MCF 10A (cell line): ENCODE results near the gene FXYD2. TPM values are rescaled to one million over a fixed set of nuclear protein-coding genes. Genes with fewer than 3 reads are reported as not detected.

ENCODE experiments used
- BruUV-seq: library from RNA; stranded (reverse); fragments of 400-500 nt; replicated peaks from 2 replicates; lab custom pipeline; 2021; lab: Mats Ljungman, UMichigan
- CTCF ChIA-PET: fragments of 300-600 bp; sonication (Branson Sonifier 250); formaldehyde crosslinking; extraction: SDS; loops from one replicate; lab custom pipeline; 2021; ENCODE audit warnings: antibody characterized with exemption, inconsistent platforms; lab: Yijun Ruan, JAX
- POLR2A ChIA-PET: fragments of 300-600, 350-650 bp; sonication (Branson Sonifier 250); formaldehyde crosslinking; extraction: SDS; loops from one replicate; lab custom pipeline; 2020; ENCODE audit warnings: antibody characterized with exemption, inconsistent platforms; lab: Yijun Ruan, JAX
- DNase-seq: peaks from one replicate; pipeline ENCODE4 v3.0.0-alpha.2; 2018; ENCODE audit not compliant: unreplicated experiment
- H3K27ac Mint-ChIP-seq: one replicate; pipeline ENCODE4 v1.8.0; 2022; ENCODE audit warnings: mild to moderate bottlenecking, low read depth, mixed read lengths; ENCODE audit not compliant: unreplicated experiment
- H3K27me3 Mint-ChIP-seq: one replicate; pipeline ENCODE4 v1.8.0; 2022; ENCODE audit warnings: mixed read lengths; ENCODE audit not compliant: insufficient read depth, unreplicated experiment
- H3K36me3 Mint-ChIP-seq: one replicate; pipeline ENCODE4 v1.8.0; 2022; ENCODE audit warnings: mild to moderate bottlenecking, moderate library complexity, mixed read lengths; ENCODE audit not compliant: insufficient read depth, unreplicated experiment
- H3K4me1 Mint-ChIP-seq: one replicate; pipeline ENCODE4 v1.8.0; 2022; ENCODE audit warnings: mixed read lengths; ENCODE audit not compliant: insufficient read depth, unreplicated experiment
- H3K4me3 Mint-ChIP-seq: one replicate; pipeline ENCODE4 v1.8.0; 2022; ENCODE audit warnings: mild to moderate bottlenecking, moderate library complexity, mixed read lengths; ENCODE audit not compliant: unreplicated experiment
- H3K9me3 Mint-ChIP-seq: one replicate; pipeline ENCODE4 v1.8.0; 2022; ENCODE audit warnings: mixed read lengths; ENCODE audit not compliant: unreplicated experiment
- intact Hi-C: fragments of 100-400 bp; cut with micrococcal nuclease; formaldehyde crosslinking; loops from 2 replicates; pipeline ENCODE4 v1.14.1; 2022
- total RNA-seq: library from RNA; stranded (reverse); gene quantifications from 2 replicates; pipeline ENCODE4 v1.2.3, GENCODE V29; 2022
- TF ChIP-seq, protein P1 (sequence below): fragments of 200-600 bp; IDR thresholded peaks from one replicate; pipeline ENCODE4 v1.8.0; 2022; ENCODE audit warnings: antibody characterized with exemption, mild to moderate bottlenecking; ENCODE audit not compliant: unreplicated experiment

FXYD2 gene
- total RNA-seq, 1 experiment from 2014 or later = not detected

DNA sequence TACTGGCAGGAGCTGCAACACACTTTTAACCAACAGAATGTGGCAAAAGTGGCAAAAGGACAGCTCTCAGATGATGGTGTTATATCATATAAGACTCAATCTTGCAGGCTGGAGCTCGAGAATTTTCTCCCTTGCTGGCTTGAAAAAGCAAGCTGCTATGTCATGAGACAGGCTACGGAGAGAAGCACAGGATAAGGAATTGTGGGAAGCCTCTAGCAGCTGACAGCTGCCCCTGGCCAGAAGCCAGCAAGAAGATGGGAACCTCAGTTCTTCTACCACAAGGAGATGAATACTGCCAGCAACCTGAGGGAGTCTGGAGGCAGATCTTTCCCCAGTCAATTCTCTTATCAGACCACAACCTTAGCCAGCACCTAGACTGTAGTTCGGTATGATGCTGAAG, 27.3 kb upstream of the FXYD2 start:
- DNase-seq = no peak
- peaks cover 47% of the 10 kb centered on the region for H3K27me3 Mint-ChIP-seq
- CTCF ChIA-PET = interaction anchor here (0.6 to 1.7 kb wide), 4 partner anchors 9 to 201 kb away, joined by 3 to 5 read pairs (median 4); no protein-coding TSS in a partner anchor
- TF ChIP-seq, protein P1, sequence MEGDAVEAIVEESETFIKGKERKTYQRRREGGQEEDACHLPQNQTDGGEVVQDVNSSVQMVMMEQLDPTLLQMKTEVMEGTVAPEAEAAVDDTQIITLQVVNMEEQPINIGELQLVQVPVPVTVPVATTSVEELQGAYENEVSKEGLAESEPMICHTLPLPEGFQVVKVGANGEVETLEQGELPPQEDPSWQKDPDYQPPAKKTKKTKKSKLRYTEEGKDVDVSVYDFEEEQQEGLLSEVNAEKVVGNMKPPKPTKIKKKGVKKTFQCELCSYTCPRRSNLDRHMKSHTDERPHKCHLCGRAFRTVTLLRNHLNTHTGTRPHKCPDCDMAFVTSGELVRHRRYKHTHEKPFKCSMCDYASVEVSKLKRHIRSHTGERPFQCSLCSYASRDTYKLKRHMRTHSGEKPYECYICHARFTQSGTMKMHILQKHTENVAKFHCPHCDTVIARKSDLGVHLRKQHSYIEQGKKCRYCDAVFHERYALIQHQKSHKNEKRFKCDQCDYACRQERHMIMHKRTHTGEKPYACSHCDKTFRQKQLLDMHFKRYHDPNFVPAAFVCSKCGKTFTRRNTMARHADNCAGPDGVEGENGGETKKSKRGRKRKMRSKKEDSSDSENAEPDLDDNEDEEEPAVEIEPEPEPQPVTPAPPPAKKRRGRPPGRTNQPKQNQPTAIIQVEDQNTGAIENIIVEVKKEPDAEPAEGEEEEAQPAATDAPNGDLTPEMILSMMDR = no peak
- POLR2A ChIA-PET = no interaction called here
- intact Hi-C loops = no loop called here
- H3K27ac Mint-ChIP-seq = no peak overlapping the region
- H3K9me3 Mint-ChIP-seq = peaks cover 16% of the 10 kb centered on the region
- no peaks in the 10 kb centered on the region for H3K4me1 Mint-ChIP-seq
- no peak overlapping the region for H3K4me3 Mint-ChIP-seq
- BruUV-seq = no TSS peak
- no peaks in the 10 kb centered on the region for H3K36me3 Mint-ChIP-seq

DNA sequence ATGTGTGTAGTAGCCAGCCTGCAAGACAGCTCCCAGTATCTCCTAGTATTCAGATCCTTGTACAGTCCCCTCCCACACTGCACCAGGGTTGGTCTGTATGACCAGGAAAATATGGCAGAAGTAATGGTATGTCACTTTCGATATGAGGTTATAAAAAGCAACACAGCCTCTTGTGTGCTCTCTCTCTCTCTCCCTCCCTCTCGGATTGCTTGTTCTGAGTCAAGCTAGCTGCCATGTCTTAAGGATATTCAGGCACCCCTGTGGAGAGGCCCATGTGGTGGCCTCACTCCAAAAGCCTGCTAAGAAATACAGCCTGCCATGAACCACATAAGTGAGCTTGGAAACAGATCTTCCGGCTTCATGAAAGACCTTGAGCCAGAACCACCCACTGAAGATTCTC, 26.6 kb upstream of the FXYD2 start:
- no peaks in the 10 kb centered on the region for H3K36me3 Mint-ChIP-seq
- no peaks in the 10 kb centered on the region for H3K4me1 Mint-ChIP-seq
- intact Hi-C loops = no loop called here
- ChIA-PET POLR2A (no interaction called here), CTCF (interaction anchor here (0.7 to 1.5 kb wide), 5 partner anchors 9 to 202 kb away, joined by 3 to 5 read pairs (median 4); no protein-coding TSS in a partner anchor)
- no peak overlapping the region for H3K27ac Mint-ChIP-seq
- peaks cover 16% of the 10 kb centered on the region for H3K9me3 Mint-ChIP-seq
- no peak overlapping the region for H3K4me3 Mint-ChIP-seq
- DNase-seq = no peak
- no TSS peak for BruUV-seq
- TF ChIP-seq, protein P1 = no peak
- H3K27me3 Mint-ChIP-seq = peaks cover 40% of the 10 kb centered on the region

DNA sequence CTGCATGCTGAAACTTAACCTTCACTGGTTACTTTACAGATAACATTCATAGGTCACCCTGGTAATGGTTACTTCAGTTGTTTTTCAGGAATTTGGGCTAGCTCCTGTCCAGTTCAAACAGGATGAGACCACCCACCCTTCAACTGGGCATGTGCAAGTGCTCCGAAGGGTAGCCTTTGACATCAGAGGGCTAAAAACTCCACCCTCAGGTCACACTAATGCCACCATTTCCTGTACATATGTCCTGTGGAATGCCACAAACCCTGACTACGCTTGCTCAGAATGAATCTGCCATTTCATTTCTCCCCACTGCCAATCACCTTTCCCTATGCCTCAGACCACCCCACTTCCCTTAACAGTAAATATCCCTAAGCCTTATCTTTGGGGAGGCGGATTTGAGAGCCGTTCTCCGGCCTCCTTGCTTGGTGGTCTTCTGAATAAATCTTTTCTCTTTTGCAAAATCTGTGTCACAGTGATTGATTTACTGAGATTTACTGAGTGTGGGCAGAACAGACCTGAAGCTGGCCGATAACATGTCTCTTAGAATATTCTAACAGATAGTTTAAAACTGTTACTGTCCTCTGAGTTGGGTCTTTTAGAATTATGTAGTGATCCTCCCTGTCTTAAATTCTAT, 25.4 kb upstream of the FXYD2 start:
- TF ChIP-seq, protein P1 = no peak
- peaks cover 16% of the 10 kb centered on the region for H3K9me3 Mint-ChIP-seq
- CTCF ChIA-PET = interaction anchor here (1.2 to 2.3 kb wide), 3 partner anchors 43 to 98 kb away, joined by 4 to 16 read pairs (median 5); no protein-coding TSS in a partner anchor

DNA sequence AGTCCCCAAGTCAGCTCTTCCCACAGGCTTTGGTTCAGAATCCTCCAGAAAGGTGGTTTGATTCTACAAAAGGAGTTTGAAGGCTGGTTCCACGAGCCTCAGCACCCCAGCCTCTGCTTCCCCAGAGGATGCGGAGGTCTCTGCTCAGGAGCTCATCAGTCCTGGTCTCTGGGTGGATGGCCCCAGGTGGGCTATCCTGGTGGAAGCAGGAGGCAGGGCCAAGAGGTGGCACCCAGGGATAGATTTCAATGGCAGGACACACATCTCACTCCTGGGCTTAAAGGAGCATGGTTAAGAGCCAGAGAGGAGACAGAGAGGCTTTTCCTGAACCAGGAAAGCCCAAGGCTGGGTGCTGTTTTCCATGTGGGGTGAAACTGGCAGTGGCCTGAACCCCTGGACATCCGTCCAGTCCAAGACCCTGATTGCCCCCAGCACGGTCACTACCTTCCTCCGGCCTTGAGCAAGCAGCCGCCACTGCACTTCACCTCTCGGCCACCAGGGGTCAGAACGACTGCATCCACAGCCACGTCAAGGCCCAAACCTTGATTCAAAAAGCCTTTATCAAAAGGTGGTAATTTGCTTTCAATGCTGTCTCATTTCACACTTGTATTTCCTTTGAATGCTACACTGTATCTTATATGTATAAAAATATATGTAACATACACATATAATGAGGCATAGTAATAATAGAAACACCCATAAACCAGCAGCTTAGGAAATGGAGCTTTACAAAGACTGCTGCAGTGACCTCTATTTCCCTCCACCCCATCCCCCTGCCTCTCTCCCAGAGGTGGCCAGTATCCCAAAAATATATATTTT, 19.3 kb upstream of the FXYD2 start:
- POLR2A ChIA-PET = interaction anchor here (0.6 to 2.2 kb wide), 2 partner anchors 103 to 177 kb away, joined by 3 to 8 read pairs; no protein-coding TSS in a partner anchor
- peak; percentile 63 for DNase-seq
- Mint-ChIP-seq H3K27me3 (peaks cover 2% of the 10 kb centered on the region), H3K27ac (no peak overlapping the region), H3K4me1 (no peaks in the 10 kb centered on the region), H3K9me3 (no peaks in the 10 kb centered on the region), H3K36me3 (no peaks in the 10 kb centered on the region), H3K4me3 (no peak overlapping the region)
- TF ChIP-seq, protein P1 = peak; percentile 97
- no TSS peak for BruUV-seq
- intact Hi-C loops = loop anchor here (1.0 kb wide), 2 partner anchors 103 to 209 kb away; no protein-coding TSS in a partner anchor
- CTCF ChIA-PET = interaction anchor here (0.5 to 7.7 kb wide), 45 partner anchors 8 to 649 kb away, joined by 3 to 200 read pairs (median 4); partner anchors contain the start of genes FXYD2 and TMPRSS13

More for the DNA sequence above, 25.4 kb upstream of the FXYD2 start:
- intact Hi-C loops = no loop called here
- Mint-ChIP-seq H3K27me3 (peaks cover 28% of the 10 kb centered on the region), H3K36me3 (no peaks in the 10 kb centered on the region), H3K4me1 (no peaks in the 10 kb centered on the region), H3K27ac (no peak overlapping the region), H3K4me3 (no peak overlapping the region)
- no TSS peak for BruUV-seq
- DNase-seq = no peak
- POLR2A ChIA-PET = no interaction called here
